ENCODE results near the gene APBB1IP.

- TF ChIP-seq CTCF (IDR thresholded peaks at IDR 0.05), result no peak
- no peak for TF ChIP-seq POLR2A (IDR thresholded peaks at IDR 0.05)
Observed at GRCh38 chr10:26468291-26468690, 30.1 kb downstream of the APBB1IP start.
